ENCODE data around the gene MGAT3.

GRCh38 chr22:39498802-39499201 lies 42.0 kb downstream of the MGAT3 start:
- TF ChIP-seq SUZ12 (IDR thresholded peaks at IDR 0.05; ENCODE audit: extremely low read depth, insufficient read depth, insufficient read length) (no peak), YY1 (IDR thresholded peaks at IDR 0.05; ENCODE audit: insufficient read depth, insufficient read length) (no peak)

Measured in NT2/D1 (cell line).